Keratinocyte (primary cell): ENCODE data around the gene HS3ST1. TPM values are rescaled to one million over a fixed set of nuclear protein-coding genes. Genes with fewer than 3 reads are reported as not detected.

ENCODE experiments used
- DNase-seq: peaks from one replicate; pipeline ENCODE4 v3.0.0-alpha.2; 2011; ENCODE audit warnings: low read depth, missing footprints, low spot score
- FAIRE-seq: peaks from 2 replicates; lab custom pipeline; 2011; peaks lifted over from hg19 to GRCh38; lab: Jason Lieb, UNC
- H2AFZ ChIP-seq: 2 replicates; pipeline ENCODE4 v1.6.0; 2012; ENCODE audit warnings: low read length, control low read depth, inconsistent platforms; ENCODE audit not compliant: control insufficient read depth
- H3K27ac ChIP-seq: 2 replicates; pipeline ENCODE4 v1.5.1; 2011; ENCODE audit warnings: low read length; ENCODE audit not compliant: control insufficient read depth, insufficient read depth
- H3K27me3 ChIP-seq: 3 replicates; pipeline ENCODE4 v1.6.0; 2011; ENCODE audit warnings: low read length; ENCODE audit not compliant: control insufficient read depth, insufficient read depth; ENCODE audit errors: extremely low read depth
- H3K36me3 ChIP-seq, 2 experiments: 2 replicates in 1 of 2; 3 replicates in 1 of 2; pipeline ENCODE4 v1.5.1; 2011; ENCODE audit warnings: low read length in 2 of 2, mild to moderate bottlenecking in 1 of 2; ENCODE audit not compliant: control insufficient read depth in 2 of 2, insufficient read depth in 2 of 2; ENCODE audit errors: extremely low read depth in 1 of 2
- H3K4me1 ChIP-seq: 3 replicates; pipeline ENCODE4 v1.5.1; 2011; ENCODE audit warnings: low read length; ENCODE audit not compliant: control insufficient read depth, insufficient read depth; ENCODE audit errors: extremely low read depth
- H3K4me2 ChIP-seq: 3 replicates; pipeline ENCODE4 v1.6.0; 2011; ENCODE audit warnings: low read depth, low read length; ENCODE audit not compliant: control insufficient read depth, insufficient read depth; ENCODE audit errors: extremely low read depth
- H3K4me3 ChIP-seq, 3 experiments: fragments of 200-600 bp in 1 of 3; sonication (generic) in 1 of 3; 2 replicates in 2 of 3; 3 replicates in 1 of 3; pipeline ENCODE4 v1.5.1; 2011 to 2016; ENCODE audit warnings: low read length in 3 of 3, mild to moderate bottlenecking in 3 of 3, control low read depth in 2 of 3, inconsistent platforms in 1 of 3, low read depth in 1 of 3, mixed read lengths in 1 of 3, mixed run types in 1 of 3, moderate library complexity in 1 of 3; ENCODE audit not compliant: control insufficient read depth in 2 of 3, insufficient read depth in 2 of 3; ENCODE audit errors: extremely low read depth in 1 of 3
- H3K79me2 ChIP-seq: 2 replicates; pipeline ENCODE4 v1.6.0; 2012; ENCODE audit warnings: low read length; ENCODE audit not compliant: control insufficient read depth, insufficient read depth
- H3K9ac ChIP-seq: 3 replicates; pipeline ENCODE4 v1.6.0; 2011; ENCODE audit warnings: low read length; ENCODE audit not compliant: control insufficient read depth, insufficient read depth; ENCODE audit errors: extremely low read depth
- H3K9me1 ChIP-seq: 3 replicates; pipeline ENCODE4 v1.6.0; 2011; ENCODE audit warnings: low read length; ENCODE audit not compliant: control insufficient read depth, insufficient read depth; ENCODE audit errors: extremely low read depth
- H3K9me3 ChIP-seq: 2 replicates; pipeline ENCODE4 v1.5.1; 2012; ENCODE audit warnings: low read depth, low read length; ENCODE audit not compliant: control insufficient read depth
- H4K20me1 ChIP-seq: 3 replicates; pipeline ENCODE4 v1.6.0; 2011; ENCODE audit warnings: low read length; ENCODE audit not compliant: control insufficient read depth, insufficient read depth; ENCODE audit errors: extremely low read depth
- EZH2 ChIP-seq: IDR thresholded peaks from one replicate; pipeline ENCODE4 v1.6.1; 2012; ENCODE audit warnings: inconsistent platforms, mild to moderate bottlenecking, low read length, moderate library complexity
- dilution Hi-C: fragments of 300-500 bp; cut with MboI; formaldehyde crosslinking; loops from one replicate; pipeline ENCODE4 v1.7.0; 2020; ENCODE audit warnings: low sequenced_read_pairs; ENCODE audit not compliant: extremely low pct_ligation_motif_present
- polyA plus RNA-seq, 5 experiments: library from polyadenylated mRNA; depleted of rRNA in 3 of 5; stranded (reverse) in 3 of 5; stranded (forward) in 1 of 5; unstranded in 1 of 5; fragments of >200 nt; gene quantifications; 1 replicate in 1 of 5; 2 replicates in 3 of 5; 3 replicates in 1 of 5; pipeline versions ENCODE4 v1.2.1 to v1.2.3, GENCODE V29; 2011 to 2012; ENCODE audit warnings: missing spikeins in 2 of 5, low read depth in 1 of 5, low replicate concordance in 1 of 5
- TF ChIP-seq, protein P1 (sequence below), 3 experiments: IDR thresholded peaks in 1 of 3; conservative IDR thresholded peaks in 1 of 3; optimal IDR thresholded peaks in 1 of 3; 2 replicates in 2 of 3; 3 replicates in 1 of 3; pipeline versions ENCODE3 to v1.5.1; 2011; ENCODE audit warnings: low read length in 3 of 3, mild to moderate bottlenecking in 3 of 3, moderate library complexity in 2 of 3, control low read depth in 1 of 3, inconsistent platforms in 1 of 3; ENCODE audit not compliant: insufficient read depth in 2 of 3; ENCODE audit errors: extremely low read depth in 1 of 3

The HS3ST1 gene
- polyA plus RNA-seq, 1 donor (not counting 4 experiments of a cell fraction or from before 2014, with no cell fraction given): 2.0 TPM

DNA sequence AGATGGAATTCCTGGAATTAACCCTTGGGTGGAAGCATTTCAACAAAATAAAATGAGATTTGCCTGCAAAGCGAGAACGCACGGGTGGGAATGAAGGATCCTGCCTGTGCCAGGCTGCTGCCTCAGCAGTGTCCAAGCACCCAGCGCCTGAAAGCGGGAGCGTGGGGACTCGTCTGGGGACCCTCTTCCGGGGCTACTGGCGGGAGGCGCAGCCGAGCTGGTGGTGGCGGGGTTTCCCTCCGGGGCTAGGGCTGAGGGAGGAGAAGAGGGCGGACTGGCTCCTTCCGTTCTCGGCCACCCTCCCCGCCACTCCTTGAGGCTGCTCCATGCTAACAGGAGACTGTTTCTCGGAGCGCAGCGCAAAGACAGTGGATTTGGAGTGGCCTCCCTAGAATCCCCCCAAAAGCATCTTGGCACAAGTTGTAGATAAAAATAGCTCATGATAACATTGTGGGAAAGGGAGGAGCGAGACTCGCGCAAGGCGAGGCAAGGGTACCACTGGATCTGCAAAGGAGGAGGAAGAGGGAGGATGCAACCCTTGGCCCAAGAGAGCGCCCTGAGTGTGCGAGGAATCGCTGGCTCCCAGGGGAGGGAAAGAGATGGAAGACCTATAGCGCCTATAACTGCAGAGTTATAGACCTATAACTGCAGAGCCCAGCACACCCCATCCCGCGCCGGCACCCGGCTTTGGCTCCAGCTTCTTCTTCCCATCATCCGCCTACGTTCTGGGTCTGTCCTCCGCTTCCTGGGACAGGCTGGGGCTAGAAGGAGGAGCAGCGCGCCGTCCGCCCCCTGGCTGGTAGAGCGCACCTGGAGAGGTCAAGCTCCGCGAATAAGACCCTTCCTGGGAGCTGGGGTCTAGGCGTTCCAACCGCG lies 1.3 kb downstream of the HS3ST1 start:
- H3K4me1 ChIP-seq: peaks cover 46% of the 10 kb centered on the region
- H3K9me3 ChIP-seq: no peaks in the 10 kb centered on the region
- H4K20me1 ChIP-seq: peaks cover 2% of the 10 kb centered on the region
- peak overlapping the region; percentile 95 for H3K9ac ChIP-seq
- no peak for DNase-seq
- peaks cover 7 to 17% of the 10 kb centered on the region in 2 experiments for H3K36me3 ChIP-seq
- dilution Hi-C loops: no loop called here
- H3K4me3 ChIP-seq: peak overlapping the region; percentile 69 to 81 (median 74)
- H3K27me3 ChIP-seq: no peaks in the 10 kb centered on the region
- H2AFZ ChIP-seq: peak overlapping the region; percentile 25
- peak overlapping the region; percentile 91 for H3K27ac ChIP-seq
- peak overlapping the region; percentile 92 for H3K4me2 ChIP-seq
- H3K79me2 ChIP-seq: peaks cover 62% of the 10 kb centered on the region
- TF ChIP-seq, protein P1, sequence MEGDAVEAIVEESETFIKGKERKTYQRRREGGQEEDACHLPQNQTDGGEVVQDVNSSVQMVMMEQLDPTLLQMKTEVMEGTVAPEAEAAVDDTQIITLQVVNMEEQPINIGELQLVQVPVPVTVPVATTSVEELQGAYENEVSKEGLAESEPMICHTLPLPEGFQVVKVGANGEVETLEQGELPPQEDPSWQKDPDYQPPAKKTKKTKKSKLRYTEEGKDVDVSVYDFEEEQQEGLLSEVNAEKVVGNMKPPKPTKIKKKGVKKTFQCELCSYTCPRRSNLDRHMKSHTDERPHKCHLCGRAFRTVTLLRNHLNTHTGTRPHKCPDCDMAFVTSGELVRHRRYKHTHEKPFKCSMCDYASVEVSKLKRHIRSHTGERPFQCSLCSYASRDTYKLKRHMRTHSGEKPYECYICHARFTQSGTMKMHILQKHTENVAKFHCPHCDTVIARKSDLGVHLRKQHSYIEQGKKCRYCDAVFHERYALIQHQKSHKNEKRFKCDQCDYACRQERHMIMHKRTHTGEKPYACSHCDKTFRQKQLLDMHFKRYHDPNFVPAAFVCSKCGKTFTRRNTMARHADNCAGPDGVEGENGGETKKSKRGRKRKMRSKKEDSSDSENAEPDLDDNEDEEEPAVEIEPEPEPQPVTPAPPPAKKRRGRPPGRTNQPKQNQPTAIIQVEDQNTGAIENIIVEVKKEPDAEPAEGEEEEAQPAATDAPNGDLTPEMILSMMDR (optimal IDR thresholded peaks at IDR 0.05 in 1 of 3, IDR thresholded peaks at IDR 0.05 in 1 of 3, conservative IDR thresholded peaks at IDR 0.05 in 1 of 3; ENCODE audit: extremely low read depth in 1 of 3, insufficient read depth in 2 of 3, low read length in 3 of 3): no peak
- TF ChIP-seq EZH2: no peak
- no peak for FAIRE-seq
- peaks cover 2% of the 10 kb centered on the region for H3K9me1 ChIP-seq

DNA sequence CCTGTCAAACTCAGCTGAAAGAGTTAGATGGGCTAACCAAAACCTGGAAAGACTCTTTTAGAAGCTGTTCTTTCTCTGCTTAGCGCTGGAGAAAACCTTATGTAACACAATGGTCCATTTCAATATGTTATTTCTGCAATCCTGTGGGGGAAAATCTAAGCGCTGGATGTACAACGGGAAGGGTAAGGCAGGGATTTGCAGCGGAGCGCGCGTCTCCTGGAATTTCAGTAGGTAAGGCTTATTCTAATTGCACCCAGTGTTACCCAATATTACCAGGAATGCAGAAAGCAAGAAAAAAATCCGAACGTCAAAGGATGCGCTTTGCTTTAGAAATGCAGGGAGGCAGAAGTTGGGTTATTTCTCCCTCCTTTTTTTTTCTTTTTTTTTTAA lies 2.0 kb downstream of the HS3ST1 start:
- dilution Hi-C loops: no loop called here
- peaks cover 8 to 17% of the 10 kb centered on the region in 2 experiments for H3K36me3 ChIP-seq
- H3K4me3 ChIP-seq: peak overlapping the region; percentile 69 to 81 (median 74)
- peaks cover 2% of the 10 kb centered on the region for H3K9me1 ChIP-seq
- FAIRE-seq (peak; percentile 20), DNase-seq (no peak)
- H4K20me1 ChIP-seq: peaks cover 2% of the 10 kb centered on the region
- H3K79me2 ChIP-seq: peaks cover 68% of the 10 kb centered on the region
- peak overlapping the region; percentile 95 for H3K9ac ChIP-seq
- H3K27me3 ChIP-seq: no peaks in the 10 kb centered on the region
- peak overlapping the region; percentile 92 for H3K4me2 ChIP-seq
- peaks cover 46% of the 10 kb centered on the region for H3K4me1 ChIP-seq
- peak overlapping the region; percentile 91 for H3K27ac ChIP-seq
- no peak overlapping the region for H2AFZ ChIP-seq
- no peak for TF ChIP-seq EZH2
- no peaks in the 10 kb centered on the region for H3K9me3 ChIP-seq
